ENCODE measurements around the gene CD151.
A peak's percentile ranks its signal among the peaks of the same experiment; 100 is the strongest.

Gene CD151

GRCh38 chr11:839280-839623 lies 6.5 kb downstream of the CD151 start:
- no peak for TF ChIP-seq CTCF (IDR thresholded peaks at IDR 0.05; ENCODE audit: low read depth, low read length, missing control alignments)
- H3K4me3 ChIP-seq (ENCODE audit: low read depth, low read length): no peak overlapping the region
- in situ Hi-C loops (cut with HindIII; ENCODE audit: low sequenced_read_pairs): no loop called here
- no peak for DNase-seq (ENCODE audit: low read depth)

- no peak overlapping the region for H3K4me3 ChIP-seq (ENCODE audit: low read depth, low read length)
- no peak for DNase-seq (ENCODE audit: low read depth)
- peak; percentile 26 for TF ChIP-seq CTCF (IDR thresholded peaks at IDR 0.05; ENCODE audit: low read depth, low read length, missing control alignments)
- in situ Hi-C loops (cut with HindIII; ENCODE audit: low sequenced_read_pairs): no loop called here
Observed at GRCh38 chr11:839875-840617, 7.3 kb downstream of the CD151 start.

GRCh38 chr11:841981-842369 lies 9.2 kb downstream of the CD151 start:
- in situ Hi-C loops (cut with HindIII; ENCODE audit: low sequenced_read_pairs): no loop called here
- no peak for TF ChIP-seq CTCF (IDR thresholded peaks at IDR 0.05; ENCODE audit: low read depth, low read length, missing control alignments)

GRCh38 chr11:842370-843002 lies 9.7 kb downstream of the CD151 start, which contains the start of the genes POLR2L and TSPAN4:
Gene POLR2L, minus strand, starts transcription at chr11:842529. Its CDS starts 21 bp downstream, at chr11:842508.
Gene TSPAN4, plus strand, starts transcription at chr11:842852. Its CDS starts 7,453 bp downstream, at chr11:850305.
- DNase-seq (ENCODE audit: low read depth): peak; percentile 70
- in situ Hi-C loops (cut with HindIII; ENCODE audit: low sequenced_read_pairs): no loop called here
- peak within 1 kb of the TSS; percentile 94 for H3K4me3 ChIP-seq (ENCODE audit: low read depth, low read length)
- TF ChIP-seq CTCF (IDR thresholded peaks at IDR 0.05; ENCODE audit: low read depth, low read length, missing control alignments): no peak

More at GRCh38 chr11:841981-842369, 9.2 kb downstream of the CD151 start:
- no peak for DNase-seq (ENCODE audit: low read depth)
- H3K4me3 ChIP-seq (ENCODE audit: low read depth, low read length): peak overlapping the region; percentile 94

- peak overlapping the region; percentile 94 for H3K4me3 ChIP-seq (ENCODE audit: low read depth, low read length)
- no peak for DNase-seq (ENCODE audit: low read depth)
- in situ Hi-C loops (cut with HindIII; ENCODE audit: low sequenced_read_pairs): no loop called here
- no peak for TF ChIP-seq CTCF (IDR thresholded peaks at IDR 0.05; ENCODE audit: low read depth, low read length, missing control alignments)
Observed at GRCh38 chr11:843086-843734, 10.5 kb downstream of the CD151 start.

GRCh38 chr11:843818-844692 lies 11.3 kb downstream of the CD151 start:
- DNase-seq (ENCODE audit: low read depth): peak; percentile 91
- in situ Hi-C loops (cut with HindIII; ENCODE audit: low sequenced_read_pairs): no loop called here
- no peak for TF ChIP-seq CTCF (IDR thresholded peaks at IDR 0.05; ENCODE audit: low read depth, low read length, missing control alignments)
- peak overlapping the region; percentile 94 for H3K4me3 ChIP-seq (ENCODE audit: low read depth, low read length)
